Ovary (tissue), 9 donors: Measurements from ENCODE around the gene DUXA. TPM values are rescaled to one million over a fixed set of nuclear protein-coding genes. Genes with fewer than 3 reads are reported as not detected.
A peak's percentile ranks its signal among the peaks of the same experiment; 100 is the strongest.

Experiments
- DNase-seq, 5 donors: peaks; one replicate each; pipeline ENCODE4 v3.0.0-alpha.2; 2019 to 2020
- H3K27ac ChIP-seq, 2 donors: fragments of 200-600 bp; one replicate each; pipeline versions ENCODE4 v1.5.1 to v1.8.0; 2019 to 2022
- H3K27me3 ChIP-seq: fragments of 200-600 bp; one replicate; pipeline ENCODE4 v1.8.0; 2022
- H3K36me3 ChIP-seq: fragments of 200-600 bp; sonication (generic); one replicate; pipeline ENCODE4 v1.5.1; 2019
- H3K4me1 ChIP-seq: one replicate; pipeline ENCODE4 v1.8.1; 2013; ENCODE audit warnings: mild to moderate bottlenecking, moderate library complexity; ENCODE audit not compliant: insufficient read depth
- H3K4me3 ChIP-seq: fragments of 200-600 bp; sonication (generic); one replicate; pipeline ENCODE4 v1.5.1; 2017
- H3K9me3 ChIP-seq, 2 donors: fragments of 200-600 bp in 1 of 2; sonication (generic) in 1 of 2; one replicate each; pipeline versions ENCODE4 v1.5.1 to v1.8.1; 2013 to 2019; ENCODE audit warnings: mild to moderate bottlenecking in 1 of 2, moderate library complexity in 1 of 2
- CTCF ChIP-seq, 3 donors: fragments of 450-650 bp in 2 of 3; fragments of 200-600 bp in 1 of 3; IDR thresholded peaks; one replicate each; pipeline versions ENCODE4 v1.5.1 to v1.8.0; 2016 to 2022; ENCODE audit warnings: antibody characterized with exemption in 3 of 3, mild to moderate bottlenecking in 1 of 3
- EP300 ChIP-seq: sonication (generic); formaldehyde crosslinking; IDR thresholded peaks from one replicate; pipeline ENCODE4 v1.6.1; 2017; ENCODE audit warnings: antibody characterized with exemption
- POLR2A ChIP-seq: fragments of 450-650 bp; IDR thresholded peaks from one replicate; pipeline ENCODE4 v1.6.1; 2017; ENCODE audit warnings: antibody characterized with exemption, mild to moderate bottlenecking, moderate library complexity
- WGBS, 3 donors: extraction: QIAGEN DNeasy Blood & Tissue Kit in 1 of 3; methylation state at CpG; one replicate each; pipeline versions ENCODE4 v1.1.5 to v1.1.7; 2013 to 2017; 5-methylcytosine and 5-hydroxymethylcytosine counted together
- intact Hi-C, 4 donors: fragments of 100-400 bp; cut with DNase I; formaldehyde crosslinking; loops; one replicate each; pipeline versions ENCODE4 v1.11.0 to v1.15.1; 2022 to 2023
- polyA plus RNA-seq, 2 donors: library from polyadenylated mRNA; stranded (reverse); fragments of 200-250 nt in 1 of 2; fragments of 350-450 nt in 1 of 2; fragmentation: Illumina TruSeq in 1 of 2; extraction: RNeasy Lipid Tissue Mini Kit (QIAGEN cat#74804) in 1 of 2; gene quantifications; one replicate each; pipeline ENCODE4 v1.2.3, GENCODE V29; 2013 to 2014
- total RNA-seq, 7 donors: library from RNA; depleted of rRNA in 2 of 7; stranded (reverse); fragments of >200 nt in 2 of 7; fragmentation: NEBNext Ultra II Directional in 3 of 7; extraction: Animal tissue kit (Norgen Biotek cat#: 25700) in 3 of 7; gene quantifications; one replicate each; pipeline versions ENCODE4 v1.1.0 to v1.2.4, GENCODE V29; 2016 to 2023
- donor health status: DM: no; HTN: no; CAD: no; lungs with moderate emphysema.
- donor health status: DM: no; HTN: no; CAD: no.
- donor health status: Bipolar disorder and iron deficiency.
- donor health status: DM: yes; HTN: yes; CAD: no.
- donor health status: DM: no; HTN: no; CAD: no.
- donor health status: DM: yes; HTN: yes; CAD: no.

The DUXA gene
- total and polyA plus RNA-seq, 9 donors = not detected

DNA sequence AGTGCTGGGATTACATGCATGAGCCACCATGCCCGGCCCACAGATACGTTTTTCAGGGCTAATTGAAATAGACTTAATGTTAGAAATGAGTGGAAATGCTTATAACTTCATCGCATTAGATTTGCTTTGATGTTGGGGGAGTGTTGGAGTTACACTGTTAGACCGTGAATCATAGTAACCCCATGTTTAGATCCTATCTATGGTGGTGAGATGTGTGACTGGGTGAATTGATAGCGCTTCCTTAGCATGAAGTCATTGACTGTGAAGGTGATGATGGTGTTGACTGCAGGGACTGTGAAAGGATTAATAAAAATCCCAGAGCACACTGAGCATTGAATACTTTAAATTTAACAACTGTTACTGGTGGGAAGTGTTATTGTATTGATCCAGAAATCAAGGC, 25.7 kb upstream of the DUXA start:
- no peaks in the 10 kb centered on the region for H3K9me3 ChIP-seq
- H3K4me3 ChIP-seq = no peak overlapping the region
- WGBS, 3 donors = 90 to 95% (median 94%) methylated on average over 5 of the region's 5 CpGs
- TF ChIP-seq EP300 (no peak), POLR2A (no peak), CTCF (IDR thresholded peaks at IDR 0.05) (no peak)
- intact Hi-C loops = no loop called here
- no peak for DNase-seq
- no peaks in the 10 kb centered on the region for H3K27me3 ChIP-seq
- H3K36me3 ChIP-seq = no peaks in the 10 kb centered on the region
- H3K27ac ChIP-seq = no peak overlapping the region
- H3K4me1 ChIP-seq = peaks cover 13% of the 10 kb centered on the region

- Histone ChIP-seq H3K27me3 (no peaks in the 10 kb centered on the region), H3K36me3 (no peaks in the 10 kb centered on the region), H3K4me1 (peaks cover 13% of the 10 kb centered on the region), H3K4me3 (peak overlapping the region; percentile 86), H3K27ac (peak overlapping the region; percentile 70), H3K9me3 (peaks cover 0 to 4% of the 10 kb centered on the region in 2 donors)
- TF ChIP-seq CTCF (IDR thresholded peaks at IDR 0.05) (no peak), EP300 (no peak), POLR2A (no peak)
- WGBS, 3 donors = 5 to 7% (median 6%) methylated on average over 9 of the region's 9 CpGs
- intact Hi-C loops = no loop called here
- no peak for DNase-seq
These were observed 24.8 kb upstream of the DUXA start for GRCh38 chr19:57192077-57192420.

DNA sequence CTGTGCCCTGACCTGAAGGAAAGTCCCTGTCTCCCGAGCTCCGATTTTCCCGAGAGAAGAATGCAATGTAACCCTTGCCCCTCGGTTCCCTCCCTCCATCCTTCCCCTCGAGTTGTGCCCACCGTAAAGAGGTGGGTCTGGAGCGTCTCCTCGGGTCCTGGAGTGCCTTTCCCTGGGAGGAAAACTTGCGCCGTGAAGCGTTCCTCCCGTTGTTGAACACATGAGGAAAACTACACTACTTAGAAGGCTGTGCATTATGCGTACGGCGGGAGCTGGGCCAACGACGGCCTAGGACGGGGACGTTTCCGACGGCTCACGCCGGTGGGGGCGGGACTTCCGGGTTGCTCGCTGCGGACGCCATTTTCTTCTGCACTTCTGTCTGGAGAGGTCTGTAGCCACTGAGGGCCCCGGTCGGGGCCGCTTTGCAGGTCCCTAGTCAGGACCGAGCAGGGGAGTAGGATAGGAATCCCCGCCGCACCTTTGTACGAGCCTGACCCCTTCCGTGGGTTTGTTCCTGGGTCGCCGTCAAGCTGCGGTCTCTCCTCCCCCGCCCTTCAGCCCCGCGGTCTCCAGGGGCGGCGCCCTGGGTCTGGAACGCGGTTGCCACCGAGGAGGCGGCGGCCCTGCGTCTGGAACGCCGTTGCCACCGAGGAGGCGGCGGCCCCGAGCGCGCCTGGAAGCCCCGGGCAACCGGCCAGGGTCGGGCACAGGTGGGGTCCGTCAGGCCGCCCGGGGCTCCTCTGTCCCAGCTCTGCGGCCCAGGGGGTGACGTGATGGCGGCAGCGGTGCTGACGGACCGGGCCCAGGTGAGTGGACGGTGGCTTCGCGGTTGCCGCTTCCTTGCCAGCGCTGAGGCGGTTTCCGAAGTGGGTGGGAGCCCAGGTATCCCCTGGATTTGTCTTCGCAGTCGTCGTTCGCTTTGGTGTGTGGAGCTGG, 24.1 kb upstream of the DUXA start, which contains the start of gene ZNF264:
TSS of gene ZNF264 (plus strand) at position 360 of the 936 bp plus-strand sequence. CDS start at position 774, 414 bp downstream.
- intact Hi-C loops = loop anchor here in 1 of 4 donors (2.0 kb wide), 1 partner anchor 29 kb away; no protein-coding TSS in a partner anchor

DNA sequence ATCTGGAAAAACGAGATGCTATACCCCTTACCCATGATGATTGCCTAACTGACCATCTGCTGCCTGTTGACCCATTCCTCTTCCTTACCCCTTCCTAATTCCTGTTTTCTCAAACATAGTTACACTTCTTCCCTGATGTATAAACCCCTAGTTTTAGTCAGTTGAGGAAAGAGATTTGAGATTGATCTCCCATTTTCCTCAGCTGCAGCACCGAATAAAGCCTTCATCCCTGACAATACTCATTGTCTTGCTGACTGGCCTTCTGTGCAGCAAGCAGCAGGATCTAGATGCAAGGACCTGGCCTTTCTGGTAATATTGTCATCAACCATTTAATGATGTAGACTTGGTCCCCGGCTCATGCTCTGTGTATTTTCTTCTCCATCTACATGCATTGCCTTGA, 23.0 kb upstream of the DUXA start:
- no peak for DNase-seq
- H3K36me3 ChIP-seq = no peaks in the 10 kb centered on the region
- no peak overlapping the region for H3K27ac ChIP-seq
- intact Hi-C loops = loop anchor here in 1 of 4 donors (2.0 kb wide), 1 partner anchor 30 kb away; no protein-coding TSS in a partner anchor
- TF ChIP-seq CTCF (IDR thresholded peaks at IDR 0.05) = no peak
- no peak for TF ChIP-seq EP300
- no peak for TF ChIP-seq POLR2A
- H3K27me3 ChIP-seq = no peaks in the 10 kb centered on the region
- no peak overlapping the region for H3K4me3 ChIP-seq
- H3K9me3 ChIP-seq = peaks cover 0 to 5% of the 10 kb centered on the region in 2 donors
- 91 to 95% (median 93%) methylated on average over 3 of the region's 3 CpGs for WGBS, 3 donors
- H3K4me1 ChIP-seq = peaks cover 13% of the 10 kb centered on the region

More for the DNA sequence above, 24.1 kb upstream of the DUXA start, which contains the start of gene ZNF264:
- Histone ChIP-seq H3K36me3 (no peaks in the 10 kb centered on the region), H3K9me3 (peaks cover 0 to 5% of the 10 kb centered on the region in 2 donors), H3K4me3 (peak within 1 kb of the TSS; percentile 86), H3K4me1 (peaks cover 13% of the 10 kb centered on the region), H3K27me3 (no peaks in the 10 kb centered on the region), H3K27ac (peak within 1 kb of the TSS; percentile 70)
- 1% methylated on average over 50 to 81 of the region's 81 CpGs for WGBS, 3 donors
- DNase-seq = peak; percentile 86 to 94 (median 90)
- TF ChIP-seq EP300 (no peak), POLR2A (peak; percentile 36), CTCF (IDR thresholded peaks at IDR 0.05) (no peak)
